A549 (cell line): Measurements from ENCODE around the gene SMG5. TPM values are rescaled to one million over a fixed set of nuclear protein-coding genes. Genes with fewer than 3 reads are reported as not detected.
A peak's percentile ranks its signal among the peaks of the same experiment; 100 is the strongest.

Experiments used
- ATAC-seq, 2 experiments: fragments of 200-7000 bp in 1 of 2; fragments of >200 bp in 1 of 2; cut with Nextera tagmentation in 1 of 2; cut with Tn5 transposase in 1 of 2; 3 replicates each; pipeline versions ENCODE4 v1.8.0 to v1.9.1; 2018 to 2020; ENCODE audit warnings: mild to moderate bottlenecking in 1 of 2, moderate library complexity in 1 of 2
- CTCF ChIA-PET: fragments of 300-600 bp; sonication (Branson Sonifier 250); formaldehyde crosslinking; extraction: SDS; loops from one replicate; lab custom pipeline; 2021; ENCODE audit warnings: antibody characterized with exemption, inconsistent platforms; lab: Yijun Ruan, JAX
- POLR2A ChIA-PET: fragments of 350-600 bp; formaldehyde crosslinking; extraction: SDS; loops from one replicate; lab custom pipeline; 2021; ENCODE audit warnings: antibody characterized with exemption, inconsistent platforms; lab: Yijun Ruan, JAX
- DNase-seq, 2 experiments: peaks; one replicate each; pipeline versions ENCODE4 v3.0.0 to v3.0.0-alpha.2; 2011 to 2016; ENCODE audit warnings: low read depth in 1 of 2, low spot score in 1 of 2
- FAIRE-seq: peaks from 2 replicates; lab custom pipeline; 2011; peaks lifted over from hg19 to GRCh38; lab: Jason Lieb, UNC
- H3K27ac ChIP-seq, 2 experiments: fragments of >200 bp; sonication (Bioruptor Twin); formaldehyde crosslinking; 3 replicates each; pipeline ENCODE4 v1.5.1; 2016 to 2017
- H3K4me1 ChIP-seq: fragments of >200 bp; sonication (Bioruptor Twin); formaldehyde crosslinking; 3 replicates; pipeline ENCODE4 v1.6.1; 2016
- H3K4me2 ChIP-seq: fragments of >200 bp; sonication (Bioruptor Twin); formaldehyde crosslinking; 3 replicates; pipeline ENCODE4 v1.6.1; 2016
- H3K4me3 ChIP-seq: fragments of >200 bp; sonication (Bioruptor Twin); formaldehyde crosslinking; 3 replicates; pipeline ENCODE4 v1.5.1; 2016
- H3K9me3 ChIP-seq: fragments of >200 bp; sonication (Bioruptor Twin); formaldehyde crosslinking; 3 replicates; pipeline ENCODE4 v1.6.1; 2016
- BHLHE40 ChIP-seq: IDR thresholded peaks from 2 replicates; pipeline ENCODE4 v1.6.1; 2012; ENCODE audit warnings: low read depth, low read length, inconsistent platforms
- CEBPB ChIP-seq, 2 experiments: fragments of >200 bp in 1 of 2; sonication (Bioruptor Twin) in 1 of 2; formaldehyde crosslinking in 1 of 2; IDR thresholded peaks; 2 replicates each; pipeline ENCODE4 v1.6.1; 2012 to 2016
- CHD4 ChIP-seq: fragments of 200-600 bp; sonication (generic); IDR thresholded peaks from 2 replicates; pipeline ENCODE4 v1.6.1; 2016; ENCODE audit warnings: antibody characterized with exemption, mild to moderate bottlenecking, borderline replicate concordance
- EHMT2 ChIP-seq: fragments of 200-600 bp; sonication (generic); IDR thresholded peaks from 2 replicates; pipeline ENCODE4 v1.6.1; 2016; ENCODE audit warnings: antibody characterized with exemption, low read depth, mild to moderate bottlenecking, moderate library complexity
- ESRRA ChIP-seq: fragments of 150-350 bp; IDR thresholded peaks from 2 replicates; pipeline ENCODE4 v1.6.1; 2014; ENCODE audit warnings: mild to moderate bottlenecking, low read length, borderline replicate concordance
- FOSL2 ChIP-seq, 2 experiments: fragments of 450-650 bp in 1 of 2; fragments of >200 bp in 1 of 2; sonication (Bioruptor Twin) in 1 of 2; formaldehyde crosslinking; IDR thresholded peaks; 2 replicates each; pipeline versions ENCODE4 v1.5.0 to v1.6.1; 2016 to 2020; ENCODE audit warnings: mild to moderate bottlenecking in 1 of 2, moderate library complexity in 1 of 2
- HDAC2 ChIP-seq: fragments of 200-600 bp; sonication (generic); IDR thresholded peaks from 2 replicates; pipeline ENCODE4 v1.6.1; 2016
- HOXB5 ChIP-seq: fragments of 250-450 bp; sonication (Bioruptor Pico); IDR thresholded peaks from 2 replicates; pipeline ENCODE4 v1.5.0; 2020; ENCODE audit warnings: mild to moderate bottlenecking, moderate library complexity
- JUNB ChIP-seq: fragments of >200 bp; sonication (Bioruptor Twin); formaldehyde crosslinking; IDR thresholded peaks from 2 replicates; pipeline ENCODE4 v1.6.1; 2016
- NPAS2 ChIP-seq: fragments of 250-450 bp; sonication (Bioruptor Pico); IDR thresholded peaks from 2 replicates; pipeline ENCODE4 v1.8.0; 2022; ENCODE audit warnings: mild to moderate bottlenecking, moderate library complexity, borderline replicate concordance
- POLR2A ChIP-seq: IDR thresholded peaks from 2 replicates; pipeline ENCODE4 v1.6.1; 2012; ENCODE audit warnings: mild to moderate bottlenecking, low read length
- POLR2AphosphoS2 ChIP-seq: conservative IDR thresholded peaks from 2 replicates; pipeline ENCODE4 v1.6.1; 2012; ENCODE audit warnings: low read length, improper control_type of control experiment, inconsistent platforms
- RARB ChIP-seq: fragments of 250-450 bp; sonication (Bioruptor Pico); IDR thresholded peaks from 2 replicates; pipeline ENCODE4 v1.8.0; 2021; ENCODE audit warnings: mild to moderate bottlenecking, moderate library complexity
- RCOR1 ChIP-seq: fragments of 150-350 bp; IDR thresholded peaks from 2 replicates; pipeline ENCODE4 v1.6.1; 2014; ENCODE audit warnings: antibody characterized with exemption, low read length, low read depth
- SREBF2 ChIP-seq: fragments of 450-650 bp; IDR thresholded peaks from 2 replicates; pipeline ENCODE4 v1.6.1; 2014; ENCODE audit warnings: mild to moderate bottlenecking, moderate library complexity
- ZC3H11A ChIP-seq: fragments of 450-650 bp; IDR thresholded peaks from 2 replicates; pipeline ENCODE4 v1.6.1; 2014; ENCODE audit warnings: antibody characterized with exemption, mild to moderate bottlenecking
- WGBS: methylation state at CpG from one replicate; pipeline ENCODE4 v1.1.6; 2017; ENCODE audit errors: missing lambda C conversion rate; 5-methylcytosine and 5-hydroxymethylcytosine counted together
- polyA plus RNA-seq, 4 experiments: library from polyadenylated mRNA; depleted of rRNA in 3 of 4; stranded (reverse); fragments of >200 nt; fragmentation: RNase III in 1 of 4; extraction: RNeasy Plus Mini Kit Qiagen cat#74134 plus additional on column Dnase treatment in 1 of 4; gene quantifications; 2 replicates in 3 of 4; 3 replicates in 1 of 4; pipeline ENCODE4 v1.2.3, GENCODE V29; 2011 to 2017
- TF ChIP-seq, protein P1 (sequence below): fragments of 250-450 bp; sonication (Bioruptor Pico); IDR thresholded peaks from 2 replicates; pipeline ENCODE4 v1.5.0; 2021; ENCODE audit warnings: mild to moderate bottlenecking, moderate library complexity, borderline replicate concordance
- TF ChIP-seq, protein P2 (sequence below): fragments of 150-350 bp; IDR thresholded peaks from 2 replicates; pipeline ENCODE4 v1.6.1; 2014; ENCODE audit warnings: low read depth, mild to moderate bottlenecking, low read length
- TF ChIP-seq, protein P3 (sequence below): fragments of 250-450 bp; sonication (Bioruptor Pico); IDR thresholded peaks from 2 replicates; pipeline ENCODE4 v1.5.0; 2020; ENCODE audit warnings: low read depth, mild to moderate bottlenecking, moderate library complexity
- TF ChIP-seq, protein P4 (sequence below): fragments of >200 bp; sonication (Bioruptor Twin); formaldehyde crosslinking; IDR thresholded peaks from 3 replicates; pipeline ENCODE4 v1.5.1; 2016

Gene SMG5
- polyA plus RNA-seq, 2 of the 4 experiments (the other 2 are of a cell fraction), result 25.6 to 48.7 TPM

DNA sequence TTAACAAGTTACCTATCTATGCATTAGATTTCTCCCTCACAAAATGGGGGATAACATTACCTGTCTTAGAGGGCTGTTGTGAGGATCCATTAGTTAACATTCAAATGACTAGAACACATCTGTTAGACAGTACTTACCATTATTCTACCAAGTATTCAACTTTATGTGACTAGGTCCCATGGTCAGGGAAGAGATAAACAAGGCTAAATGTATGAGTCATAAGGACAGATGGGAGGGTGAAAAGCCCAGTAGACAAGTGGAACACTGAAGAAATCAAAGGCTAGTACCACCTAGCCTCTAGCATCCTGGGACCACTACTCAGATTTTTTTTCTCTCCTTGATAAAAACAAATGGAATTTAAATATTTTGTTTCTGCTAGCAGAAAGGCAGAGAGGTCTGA lies 25.5 kb upstream of the SMG5 start:
- CTCF ChIA-PET, result interaction anchor here (1.5 to 5.6 kb wide), 3 partner anchors 9 to 27 kb away, joined by 5 to 34 read pairs (median 8); partner anchors contain the start of gene VHLL
- ATAC-seq (peak in 1 of 2 experiments; percentile 20; a peak in 1 of 6 replicates), FAIRE-seq (no peak), DNase-seq (no peak)
- H3K27ac ChIP-seq, result no peak overlapping the region
- H3K9me3 ChIP-seq, result no peaks in the 10 kb centered on the region
- no peak overlapping the region for H3K4me2 ChIP-seq
- H3K4me3 ChIP-seq, result no peak overlapping the region
- H3K4me1 ChIP-seq, result peaks cover 16% of the 10 kb centered on the region
- POLR2A ChIA-PET, result no interaction called here
- TF ChIP-seq FOSL2 (IDR thresholded peaks at IDR 0.05), result no peak
- TF ChIP-seq FOSL2 (CRISPR knock-in tag; IDR thresholded peaks at IDR 0.05), result peak; percentile 50; the same call in 1 of the 2 replicates
- no peak for TF ChIP-seq BHLHE40

DNA sequence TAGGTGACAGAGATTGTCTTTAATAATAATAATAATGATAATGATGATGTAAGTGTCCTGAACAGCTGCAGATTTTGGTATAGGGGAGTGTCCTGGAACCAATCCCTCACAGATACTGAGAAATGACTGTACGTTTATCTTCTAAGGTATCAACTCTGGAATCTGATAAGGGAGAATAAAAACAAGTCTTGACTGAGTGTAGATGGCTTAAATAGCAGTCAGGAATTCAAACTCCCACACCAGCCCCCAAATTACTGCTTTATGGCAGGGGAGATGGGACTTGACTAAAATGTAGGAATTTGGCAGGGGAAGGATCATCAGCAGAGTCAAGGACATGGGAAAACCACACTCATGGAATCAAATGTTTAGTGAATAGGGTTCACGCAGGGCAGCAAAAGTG lies 22.6 kb upstream of the SMG5 start:
- H3K9me3 ChIP-seq, result no peaks in the 10 kb centered on the region
- TF ChIP-seq ZC3H11A (no peak), EHMT2 (no peak), FOSL2 (IDR thresholded peaks at IDR 0.05) (no peak), FOSL2 (CRISPR knock-in tag; IDR thresholded peaks at IDR 0.05) (no peak), JUNB (no peak), CHD4 (no peak), HDAC2 (no peak), SREBF2 (no peak), RARB (CRISPR knock-in tag) (no peak), ESRRA (no peak), CEBPB (IDR thresholded peaks at IDR 0.05) (no peak), HOXB5 (no peak), POLR2A (no peak), POLR2AphosphoS2 (no peak), NPAS2 (CRISPR knock-in tag) (no peak), RCOR1 (no peak)
- TF ChIP-seq, protein P1, sequence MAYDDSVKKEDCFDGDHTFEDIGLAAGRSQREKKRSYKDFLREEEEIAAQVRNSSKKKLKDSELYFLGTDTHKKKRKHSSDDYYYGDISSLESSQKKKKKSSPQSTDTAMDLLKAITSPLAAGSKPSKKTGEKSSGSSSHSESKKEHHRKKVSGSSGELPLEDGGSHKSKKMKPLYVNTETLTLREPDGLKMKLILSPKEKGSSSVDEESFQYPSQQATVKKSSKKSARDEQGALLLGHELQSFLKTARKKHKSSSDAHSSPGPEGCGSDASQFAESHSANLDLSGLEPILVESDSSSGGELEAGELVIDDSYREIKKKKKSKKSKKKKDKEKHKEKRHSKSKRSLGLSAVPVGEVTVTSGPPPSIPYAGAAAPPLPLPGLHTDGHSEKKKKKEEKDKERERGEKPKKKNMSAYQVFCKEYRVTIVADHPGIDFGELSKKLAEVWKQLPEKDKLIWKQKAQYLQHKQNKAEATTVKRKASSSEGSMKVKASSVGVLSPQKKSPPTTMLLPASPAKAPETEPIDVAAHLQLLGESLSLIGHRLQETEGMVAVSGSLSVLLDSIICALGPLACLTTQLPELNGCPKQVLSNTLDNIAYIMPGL (CRISPR knock-in tag), result no peak
- TF ChIP-seq, protein P2, sequence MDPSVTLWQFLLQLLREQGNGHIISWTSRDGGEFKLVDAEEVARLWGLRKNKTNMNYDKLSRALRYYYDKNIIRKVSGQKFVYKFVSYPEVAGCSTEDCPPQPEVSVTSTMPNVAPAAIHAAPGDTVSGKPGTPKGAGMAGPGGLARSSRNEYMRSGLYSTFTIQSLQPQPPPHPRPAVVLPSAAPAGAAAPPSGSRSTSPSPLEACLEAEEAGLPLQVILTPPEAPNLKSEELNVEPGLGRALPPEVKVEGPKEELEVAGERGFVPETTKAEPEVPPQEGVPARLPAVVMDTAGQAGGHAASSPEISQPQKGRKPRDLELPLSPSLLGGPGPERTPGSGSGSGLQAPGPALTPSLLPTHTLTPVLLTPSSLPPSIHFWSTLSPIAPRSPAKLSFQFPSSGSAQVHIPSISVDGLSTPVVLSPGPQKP, result no peak
- TF ChIP-seq, protein P3, sequence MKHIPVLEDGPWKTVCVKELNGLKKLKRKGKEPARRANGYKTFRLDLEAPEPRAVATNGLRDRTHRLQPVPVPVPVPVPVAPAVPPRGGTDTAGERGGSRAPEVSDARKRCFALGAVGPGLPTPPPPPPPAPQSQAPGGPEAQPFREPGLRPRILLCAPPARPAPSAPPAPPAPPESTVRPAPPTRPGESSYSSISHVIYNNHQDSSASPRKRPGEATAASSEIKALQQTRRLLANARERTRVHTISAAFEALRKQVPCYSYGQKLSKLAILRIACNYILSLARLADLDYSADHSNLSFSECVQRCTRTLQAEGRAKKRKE (CRISPR knock-in tag), result no peak
- TF ChIP-seq, protein P4, sequence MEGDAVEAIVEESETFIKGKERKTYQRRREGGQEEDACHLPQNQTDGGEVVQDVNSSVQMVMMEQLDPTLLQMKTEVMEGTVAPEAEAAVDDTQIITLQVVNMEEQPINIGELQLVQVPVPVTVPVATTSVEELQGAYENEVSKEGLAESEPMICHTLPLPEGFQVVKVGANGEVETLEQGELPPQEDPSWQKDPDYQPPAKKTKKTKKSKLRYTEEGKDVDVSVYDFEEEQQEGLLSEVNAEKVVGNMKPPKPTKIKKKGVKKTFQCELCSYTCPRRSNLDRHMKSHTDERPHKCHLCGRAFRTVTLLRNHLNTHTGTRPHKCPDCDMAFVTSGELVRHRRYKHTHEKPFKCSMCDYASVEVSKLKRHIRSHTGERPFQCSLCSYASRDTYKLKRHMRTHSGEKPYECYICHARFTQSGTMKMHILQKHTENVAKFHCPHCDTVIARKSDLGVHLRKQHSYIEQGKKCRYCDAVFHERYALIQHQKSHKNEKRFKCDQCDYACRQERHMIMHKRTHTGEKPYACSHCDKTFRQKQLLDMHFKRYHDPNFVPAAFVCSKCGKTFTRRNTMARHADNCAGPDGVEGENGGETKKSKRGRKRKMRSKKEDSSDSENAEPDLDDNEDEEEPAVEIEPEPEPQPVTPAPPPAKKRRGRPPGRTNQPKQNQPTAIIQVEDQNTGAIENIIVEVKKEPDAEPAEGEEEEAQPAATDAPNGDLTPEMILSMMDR, result no peak

More for the DNA sequence above, 22.6 kb upstream of the SMG5 start:
- 94% methylated on average over 2 of the region's 2 CpGs for WGBS
- ATAC-seq, result no peak
- no peak overlapping the region for H3K4me2 ChIP-seq
- H3K4me1 ChIP-seq, result no peaks in the 10 kb centered on the region; the same call in 2 of the 3 replicates
- POLR2A ChIA-PET, result interaction anchor here (0.5 kb wide), 1 partner anchor 15 kb away, joined by 3 read pairs; no protein-coding TSS in a partner anchor
- FAIRE-seq, result no peak
- no peak for DNase-seq
- CTCF ChIA-PET, result interaction anchor here (0.8 kb wide), 1 partner anchor 15 kb away, joined by 3 read pairs; no protein-coding TSS in a partner anchor
- H3K4me3 ChIP-seq, result no peak overlapping the region
- no peak overlapping the region for H3K27ac ChIP-seq
